WTC11 (cell line): Measurements from ENCODE around the gene TMEM151A. TPM values are rescaled to one million over a fixed set of nuclear protein-coding genes. Genes with fewer than 3 reads are reported as not detected.
A peak's percentile ranks its signal among the peaks of the same experiment; 100 is the strongest.

Experiments used
- ATF3 ChIP-seq: sonication (generic); formaldehyde crosslinking; conservative IDR thresholded peaks from 2 replicates; pipeline ENCODE4 v1.8.1; 2022; ENCODE audit warnings: mild to moderate bottlenecking, missing genetic modification reagents
- ATF6 ChIP-seq: sonication (generic); formaldehyde crosslinking; IDR thresholded peaks from 2 replicates; pipeline ENCODE4 v1.8.1; 2023; ENCODE audit warnings: mild to moderate bottlenecking, missing genetic modification reagents
- CBFB ChIP-seq: sonication (generic); formaldehyde crosslinking; IDR thresholded peaks from 2 replicates; pipeline ENCODE4 v1.8.1; 2022; ENCODE audit warnings: mild to moderate bottlenecking, low read depth, missing genetic modification reagents
- CREB1 ChIP-seq: sonication (generic); formaldehyde crosslinking; IDR thresholded peaks from 2 replicates; pipeline ENCODE4 v1.8.0; 2023; ENCODE audit warnings: mild to moderate bottlenecking, missing genetic modification reagents
- CREM ChIP-seq: sonication (generic); formaldehyde crosslinking; IDR thresholded peaks from 2 replicates; pipeline ENCODE4 v1.8.1; 2022; ENCODE audit warnings: mild to moderate bottlenecking, missing genetic modification reagents, moderate library complexity
- E2F5 ChIP-seq: sonication (generic); formaldehyde crosslinking; IDR thresholded peaks from 2 replicates; pipeline ENCODE4 v1.8.1; 2022; ENCODE audit warnings: mild to moderate bottlenecking, moderate library complexity, missing genetic modification reagents
- EMX1 ChIP-seq: fragments of 250-450 bp; sonication (Bioruptor Pico); IDR thresholded peaks from 2 replicates; pipeline ENCODE4 v1.8.0; 2021; ENCODE audit warnings: mild to moderate bottlenecking
- FOXP1 ChIP-seq: sonication (generic); formaldehyde crosslinking; IDR thresholded peaks from 2 replicates; pipeline ENCODE4 v1.8.0; 2022; ENCODE audit warnings: missing genetic modification reagents, mild to moderate bottlenecking, moderate library complexity, borderline replicate concordance
- GRHL2 ChIP-seq: fragments of 250-450 bp; sonication (Bioruptor Pico); IDR thresholded peaks from 2 replicates; pipeline ENCODE4 v1.8.0; 2022; ENCODE audit warnings: mild to moderate bottlenecking, moderate library complexity; ENCODE audit not compliant: insufficient replicate concordance, severe bottlenecking
- GTF2I ChIP-seq: fragments of 250-450 bp; sonication (Bioruptor Pico); conservative IDR thresholded peaks from 2 replicates; pipeline ENCODE4 v1.4.0; 2021; ENCODE audit warnings: mild to moderate bottlenecking
- HMGXB4 ChIP-seq: sonication (generic); formaldehyde crosslinking; IDR thresholded peaks from 2 replicates; pipeline ENCODE4 v1.8.1; 2023; ENCODE audit warnings: mild to moderate bottlenecking, moderate library complexity, missing genetic modification reagents
- IRF1 ChIP-seq: sonication (generic); formaldehyde crosslinking; IDR thresholded peaks from 2 replicates; pipeline ENCODE4 v1.8.0; 2023; ENCODE audit warnings: missing genetic modification reagents
- MAX ChIP-seq: sonication (generic); formaldehyde crosslinking; IDR thresholded peaks from 2 replicates; pipeline ENCODE4 v1.8.0; 2022; ENCODE audit warnings: mild to moderate bottlenecking, missing genetic modification reagents
- MLX ChIP-seq: sonication (generic); formaldehyde crosslinking; IDR thresholded peaks from 2 replicates; pipeline ENCODE4 v1.8.1; 2023; ENCODE audit warnings: mild to moderate bottlenecking, missing genetic modification reagents, moderate library complexity
- NFATC4 ChIP-seq: fragments of 250-450 bp; sonication (Bioruptor Pico); IDR thresholded peaks from 2 replicates; pipeline ENCODE4 v1.9.0; 2021; ENCODE audit warnings: mild to moderate bottlenecking
- NFE2L1 ChIP-seq: sonication (generic); formaldehyde crosslinking; IDR thresholded peaks from 2 replicates; pipeline ENCODE4 v1.8.1; 2023; ENCODE audit warnings: missing genetic modification reagents
- NR2C2 ChIP-seq: sonication (generic); formaldehyde crosslinking; IDR thresholded peaks from 2 replicates; pipeline ENCODE4 v1.8.0; 2022; ENCODE audit warnings: mild to moderate bottlenecking, missing genetic modification reagents
- SMAD4 ChIP-seq: sonication (generic); formaldehyde crosslinking; IDR thresholded peaks from 2 replicates; pipeline ENCODE4 v1.8.0; 2022; ENCODE audit warnings: mild to moderate bottlenecking, missing genetic modification reagents
- TCF7 ChIP-seq: sonication (generic); formaldehyde crosslinking; IDR thresholded peaks from 2 replicates; pipeline ENCODE4 v1.8.0; 2022; ENCODE audit warnings: mild to moderate bottlenecking, low read depth, missing genetic modification reagents, moderate library complexity
- TEAD4 ChIP-seq: sonication (generic); formaldehyde crosslinking; IDR thresholded peaks from 2 replicates; pipeline ENCODE4 v1.8.0; 2022; ENCODE audit warnings: mild to moderate bottlenecking, missing genetic modification reagents
- ZNF138 ChIP-seq: sonication (generic); formaldehyde crosslinking; conservative IDR thresholded peaks from 2 replicates; pipeline ENCODE4 v1.8.1; 2022; ENCODE audit warnings: mild to moderate bottlenecking, moderate library complexity, missing genetic modification reagents
- ZNF219 ChIP-seq: sonication (generic); formaldehyde crosslinking; IDR thresholded peaks from 2 replicates; pipeline ENCODE4 v1.8.0; 2023; ENCODE audit warnings: missing genetic modification reagents, mild to moderate bottlenecking, borderline replicate concordance
- ZNF423 ChIP-seq: fragments of 250-450 bp; sonication (Bioruptor Pico); IDR thresholded peaks from 2 replicates; pipeline ENCODE4 v2.1.2; 2022; ENCODE audit warnings: mild to moderate bottlenecking, moderate library complexity
- ZNF512 ChIP-seq: sonication (generic); formaldehyde crosslinking; IDR thresholded peaks from 2 replicates; pipeline ENCODE4 v1.8.1; 2022; ENCODE audit warnings: missing genetic modification reagents, borderline replicate concordance
- total RNA-seq: library from RNA; stranded (reverse); gene quantifications from 3 replicates; pipeline ENCODE4 v1.2.3, GENCODE V29; 2021

Gene TMEM151A
- total RNA-seq, 1 experiment from 2014 or later, result 2.2 TPM

- no peak for TF ChIP-seq HMGXB4
- peak; percentile 75; the same call in 1 of the 2 replicates for TF ChIP-seq CBFB (CRISPR knock-in tag)
- no peak for TF ChIP-seq NFATC4
- 0 out of 2 replicates have a peak, but pooled peaks have one; percentile 9 for TF ChIP-seq NFE2L1 (CRISPR knock-in tag)
- no peak; the same call in 1 of the 2 replicates for TF ChIP-seq SMAD4
- no peak for TF ChIP-seq TEAD4 (CRISPR knock-in tag)
- TF ChIP-seq MLX (CRISPR knock-in tag), result no peak
- peak; percentile 59; the same call in 1 of the 2 replicates for TF ChIP-seq FOXP1 (CRISPR knock-in tag)
- 0 out of 2 replicates have a peak, but pooled peaks have one; percentile 62 for TF ChIP-seq ZNF219
- TF ChIP-seq CREB1, result peak; percentile 82; the same call in 1 of the 2 replicates
- TF ChIP-seq ZNF423, result no peak
- TF ChIP-seq NR2C2, result no peak
- TF ChIP-seq MAX (CRISPR knock-in tag), result peak; percentile 60
- TF ChIP-seq ATF6 (CRISPR knock-in tag), result no peak
- no peak for TF ChIP-seq IRF1 (CRISPR knock-in tag)
- peak; percentile 99 for TF ChIP-seq CREM
- no peak for TF ChIP-seq EMX1 (CRISPR knock-in tag)
- 0 out of 2 replicates have a peak, but pooled peaks have one; percentile 55 for TF ChIP-seq ZNF138 (CRISPR knock-in tag)
- no peak for TF ChIP-seq ZNF512
- TF ChIP-seq GTF2I (CRISPR knock-in tag), result no peak
- TF ChIP-seq ATF3 (CRISPR knock-in tag), result no peak
- TF ChIP-seq GRHL2 (CRISPR knock-in tag), result no peak
- TF ChIP-seq TCF7 (CRISPR knock-in tag), result no peak
- TF ChIP-seq E2F5 (CRISPR knock-in tag), result no peak
These were observed 53.0 kb downstream of the TMEM151A start, which contains the start of gene BRMS1 (continued) for GRCh38 chr11:66344550-66345315.
